ENCODE results near the gene PRKN.

GRCh38 chr6:162046324-162046723, 681.2 kb downstream of the PRKN start:
- TF ChIP-seq CTCF (conservative IDR thresholded peaks at IDR 0.05), result no peak
- no peak for TF ChIP-seq ZFX (IDR thresholded peaks at IDR 0.05)

Data from C4-2B (cell line).